SIG-M5 treated with dmso at 0.1 percent for 504 hours (cell line): ENCODE measurements around the gene OR1K1.
A peak's percentile ranks its signal among the peaks of the same experiment; 100 is the strongest.
"Not testable (repeated sequence)": the region's sequence is repeated elsewhere in the genome, so short reads cannot be mapped to it uniquely, and the experiment has no call there.

ENCODE experiments used
- DNase-seq: peaks from one replicate; lab custom pipeline; 2025; ENCODE audit not compliant: unreplicated experiment; lab: John Stamatoyannopoulos, UW

The OR1K1 gene

DNA sequence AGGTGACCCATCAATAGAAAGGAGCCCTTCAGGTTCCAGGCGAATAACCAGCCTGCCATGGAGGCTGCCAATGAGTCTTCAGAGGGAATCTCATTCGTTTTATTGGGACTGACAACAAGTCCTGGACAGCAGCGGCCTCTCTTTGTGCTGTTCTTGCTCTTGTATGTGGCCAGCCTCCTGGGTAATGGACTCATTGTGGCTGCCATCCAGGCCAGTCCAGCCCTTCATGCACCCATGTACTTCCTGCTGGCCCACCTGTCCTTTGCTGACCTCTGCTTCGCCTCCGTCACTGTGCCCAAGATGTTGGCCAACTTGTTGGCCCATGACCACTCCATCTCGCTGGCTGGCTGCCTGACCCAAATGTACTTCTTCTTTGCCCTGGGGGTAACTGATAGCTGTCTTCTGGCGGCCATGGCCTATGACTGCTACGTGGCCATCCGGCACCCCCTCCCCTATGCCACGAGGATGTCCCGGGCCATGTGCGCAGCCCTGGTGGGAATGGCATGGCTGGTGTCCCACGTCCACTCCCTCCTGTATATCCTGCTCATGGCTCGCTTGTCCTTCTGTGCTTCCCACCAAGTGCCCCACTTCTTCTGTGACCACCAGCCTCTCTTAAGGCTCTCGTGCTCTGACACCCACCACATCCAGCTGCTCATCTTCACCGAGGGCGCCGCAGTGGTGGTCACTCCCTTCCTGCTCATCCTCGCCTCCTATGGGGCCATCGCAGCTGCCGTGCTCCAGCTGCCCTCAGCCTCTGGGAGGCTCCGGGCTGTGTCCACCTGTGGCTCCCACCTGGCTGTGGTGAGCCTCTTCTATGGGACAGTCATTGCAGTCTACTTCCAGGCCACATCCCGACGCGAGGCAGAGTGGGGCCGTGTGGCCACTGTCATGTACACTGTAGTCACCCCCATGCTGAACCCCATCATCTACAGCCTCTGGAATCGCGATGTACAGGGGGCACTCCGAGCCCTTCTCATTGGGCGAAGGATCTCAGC is at the start of gene OR1K1:
TSS of gene OR1K1 (plus strand) at position 58 of the 995 bp plus-strand sequence. CDS start at position 58, 0 bp downstream.
- DNase-seq = no peak

- no peak for DNase-seq
Measured at GRCh38 chr9:122754825-122755224, 45.1 kb upstream of the OR1K1 start.

DNA sequence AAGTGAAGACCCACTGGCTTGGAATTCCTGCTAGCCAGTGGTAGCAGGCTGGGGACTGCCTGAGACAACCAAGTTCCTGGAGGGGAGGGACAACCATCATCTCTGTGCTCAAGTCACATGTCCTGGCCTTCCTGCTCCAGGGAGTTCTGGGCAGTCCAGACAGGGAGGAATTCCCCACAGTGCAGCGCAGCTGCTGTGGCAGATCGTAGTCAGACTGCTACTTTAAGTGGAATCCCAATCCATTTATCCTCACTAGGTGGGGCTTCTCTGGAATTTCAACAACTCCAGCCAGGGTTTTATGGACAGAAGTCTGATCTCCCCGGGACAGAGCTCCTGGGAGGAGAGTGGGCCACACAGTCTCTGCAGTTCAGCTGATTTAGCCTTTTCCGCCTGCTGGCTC is 32.1 kb upstream of the OR1K1 start:
- DNase-seq = no peak

DNA sequence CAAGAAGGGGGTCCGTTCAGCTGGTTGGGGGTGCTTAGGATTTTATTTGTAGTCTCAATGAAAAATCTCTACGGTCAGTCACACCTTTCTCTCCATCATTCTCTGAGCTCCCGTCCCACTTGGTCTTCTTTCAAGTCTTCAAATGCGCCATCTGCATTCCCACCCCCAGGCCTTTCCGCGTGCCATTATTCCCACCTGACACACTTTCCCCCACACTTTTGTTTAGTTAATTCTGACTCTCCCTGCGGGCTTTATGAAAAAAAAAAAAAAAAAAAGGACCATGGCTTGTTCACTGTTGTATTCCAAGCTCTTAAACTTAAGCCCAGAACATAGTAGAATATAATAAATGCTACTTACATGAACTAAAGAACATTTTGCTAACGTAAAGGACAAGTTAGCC is 22.9 kb upstream of the OR1K1 start:
- DNase-seq = no peak

DNA sequence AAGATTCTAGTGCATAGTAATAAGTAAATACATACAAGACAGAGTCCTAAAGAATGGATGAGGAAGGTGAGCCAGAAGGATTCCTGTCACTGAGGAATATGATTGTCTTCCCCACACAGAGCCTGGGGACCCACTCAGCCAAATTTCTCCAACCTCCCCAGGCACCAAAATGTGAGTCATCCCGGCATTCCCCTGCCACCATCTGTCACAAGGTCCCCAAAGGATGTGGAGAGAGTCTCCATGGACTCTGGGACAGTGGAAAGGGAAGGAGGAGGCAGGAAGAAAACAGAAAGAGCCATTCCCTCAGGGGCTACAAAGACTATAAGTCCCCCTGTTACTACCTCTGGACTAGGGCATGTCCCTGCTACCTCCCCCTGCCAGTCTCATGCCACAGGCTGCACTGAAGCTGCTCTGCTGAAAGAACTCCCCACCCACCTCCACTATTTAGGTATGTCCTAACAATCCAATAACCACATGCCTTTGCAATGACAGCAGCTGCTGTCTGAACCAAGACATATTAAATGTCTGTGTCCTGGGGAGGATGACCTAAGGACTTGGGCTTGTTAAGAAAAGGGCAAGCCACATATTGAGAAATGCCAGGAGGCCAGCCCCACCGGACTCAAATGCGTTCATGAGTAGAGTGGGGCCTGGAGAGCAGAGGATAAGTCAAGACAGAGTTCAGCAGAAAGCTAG is 21.8 kb upstream of the OR1K1 start:
- DNase-seq = peak; percentile 18

DNA sequence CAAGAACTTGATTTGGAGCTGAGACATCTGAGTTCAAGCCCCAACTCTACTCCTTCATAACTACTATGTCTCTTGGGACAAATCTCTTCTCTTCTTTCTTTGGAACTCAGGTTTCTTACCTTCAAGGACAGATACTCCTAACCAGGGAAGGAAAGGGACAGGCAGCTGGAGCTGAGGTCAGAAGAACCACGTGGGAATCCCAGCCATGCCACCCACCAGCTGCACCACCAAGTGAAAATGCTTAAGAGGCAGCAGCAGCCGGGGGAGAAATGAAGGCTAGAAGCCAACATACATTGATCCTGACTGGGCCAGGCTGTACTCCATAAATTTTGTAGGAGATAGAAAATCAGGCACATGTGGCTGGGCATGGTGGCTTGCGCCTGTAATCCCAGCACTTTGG is 20.7 kb upstream of the OR1K1 start:
- DNase-seq = no peak

- no peak for DNase-seq
Measured at GRCh38 chr9:122780026-122780425, 19.9 kb upstream of the OR1K1 start.

DNA sequence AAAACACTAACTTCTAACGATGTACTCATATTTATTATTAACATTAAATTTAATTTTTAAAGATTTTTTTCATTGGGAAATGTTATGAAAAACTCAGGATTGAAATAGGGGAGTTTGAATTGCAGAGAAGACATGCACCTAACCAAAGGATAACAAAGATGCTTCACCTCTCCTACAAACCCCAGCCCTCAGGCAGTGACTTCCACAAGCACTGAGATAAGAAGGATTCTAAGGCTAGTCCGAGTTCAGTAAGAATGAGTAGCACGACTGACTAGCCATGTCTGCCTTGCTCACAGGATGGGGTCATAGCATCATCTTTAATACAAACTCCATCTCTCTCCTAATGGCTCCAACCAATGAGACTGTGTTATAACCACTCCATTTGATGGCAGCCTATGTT is 18.3 kb upstream of the OR1K1 start:
- no peak for DNase-seq

DNA sequence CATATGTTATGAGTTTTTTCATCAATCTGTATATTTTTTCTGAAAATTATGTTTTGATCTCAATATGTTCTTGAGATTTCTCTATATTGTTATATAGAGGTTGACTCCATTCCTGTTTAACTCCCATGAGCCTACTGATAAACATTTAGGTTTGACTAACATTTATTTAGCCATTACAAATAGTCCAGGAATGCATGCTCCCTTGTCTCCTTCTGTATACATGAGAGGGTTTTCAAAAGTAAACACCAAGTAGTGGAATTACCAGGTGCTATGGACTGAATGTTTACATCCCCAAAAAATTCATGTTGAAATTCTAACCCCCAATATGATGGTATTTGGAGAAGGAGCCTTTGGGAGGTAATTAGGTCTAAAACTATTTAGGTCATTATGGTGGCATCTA is 14.7 kb upstream of the OR1K1 start:
- no peak for DNase-seq

GRCh38 chr9:122786338-122786737 is 13.6 kb upstream of the OR1K1 start:
- no peak for DNase-seq

DNA sequence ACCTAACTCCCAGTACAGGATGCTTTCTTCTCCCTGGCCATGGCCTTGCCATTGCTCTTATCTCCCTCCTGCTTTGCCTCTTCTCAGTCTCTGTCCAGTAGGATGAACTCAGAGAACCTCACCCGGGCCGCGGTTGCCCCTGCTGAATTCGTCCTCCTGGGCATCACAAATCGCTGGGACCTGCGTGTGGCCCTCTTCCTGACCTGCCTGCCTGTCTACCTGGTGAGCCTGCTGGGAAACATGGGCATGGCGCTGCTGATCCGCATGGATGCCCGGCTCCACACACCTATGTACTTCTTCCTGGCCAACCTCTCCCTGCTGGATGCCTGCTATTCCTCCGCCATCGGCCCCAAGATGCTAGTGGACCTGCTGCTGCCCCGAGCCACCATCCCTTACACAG is 11.1 kb upstream of the OR1K1 start, which contains the start of gene OR5C1:
TSS of gene OR5C1 (plus strand) at position 103 of the 400 bp plus-strand sequence. CDS start at position 103, 0 bp downstream.
- no peak for DNase-seq

- no peak for DNase-seq
Measured at GRCh38 chr9:122789256-122790046, 10.5 kb upstream of the OR1K1 start.

DNA sequence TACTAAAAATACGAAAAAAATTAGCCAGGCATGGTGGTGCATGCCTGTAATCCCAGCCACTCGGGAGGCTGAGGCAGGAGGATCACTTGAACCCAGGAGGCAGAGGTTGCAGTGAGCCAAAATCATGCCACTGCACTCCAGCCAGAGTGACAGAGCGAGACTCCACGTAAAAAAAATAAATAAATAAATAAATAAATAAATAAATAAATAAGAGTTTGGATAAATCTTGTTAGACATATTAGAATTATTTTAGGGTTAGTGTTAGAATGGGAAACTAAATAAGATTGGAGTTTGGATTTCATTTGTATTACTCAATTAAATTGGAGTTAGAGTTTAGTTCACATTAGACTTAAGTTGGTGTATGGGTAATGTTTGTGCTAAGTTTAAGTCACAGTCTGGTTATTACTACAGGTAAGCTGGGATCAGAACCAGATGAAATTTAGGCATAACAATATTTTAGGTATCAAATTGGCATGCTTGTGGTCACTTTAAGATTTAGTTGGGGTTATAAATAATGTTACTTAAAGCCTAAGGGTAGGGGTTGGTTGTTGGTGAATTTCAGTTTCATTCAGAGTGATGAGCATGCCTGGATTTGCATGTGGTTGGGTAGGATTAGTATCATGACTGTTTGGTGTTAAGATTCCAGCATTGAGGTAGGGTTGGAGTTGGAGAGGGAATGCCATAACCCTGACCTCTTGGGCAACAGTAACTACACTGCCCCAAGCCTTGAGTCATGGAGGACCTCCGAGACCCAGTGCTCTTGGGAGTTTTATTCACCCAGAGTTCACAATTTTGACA is 7.9 kb upstream of the OR1K1 start:
- DNase-seq = no peak

GRCh38 chr9:122797316-122798063 is 2.4 kb upstream of the OR1K1 start:
- DNase-seq = no peak

DNA sequence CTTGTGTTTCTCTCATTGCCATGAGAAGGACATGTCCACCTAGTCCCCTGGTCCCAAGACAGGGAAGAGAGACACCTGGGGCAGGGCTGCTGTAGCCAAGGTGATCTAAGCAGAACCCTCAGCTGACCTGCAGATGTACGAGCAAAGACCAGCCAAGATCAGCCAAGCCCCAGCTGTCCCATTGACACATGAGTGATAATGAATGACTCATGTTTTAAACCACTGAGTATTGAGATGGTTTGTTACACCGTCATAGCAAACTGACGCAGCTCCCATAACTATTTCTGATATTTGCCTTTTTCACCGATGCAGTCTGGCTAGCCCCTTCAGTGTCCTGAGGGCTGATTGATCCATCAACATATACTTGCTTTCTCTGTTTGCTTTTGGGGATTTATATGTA is 6.7 kb downstream of the OR1K1 start:
- DNase-seq = no peak

DNA sequence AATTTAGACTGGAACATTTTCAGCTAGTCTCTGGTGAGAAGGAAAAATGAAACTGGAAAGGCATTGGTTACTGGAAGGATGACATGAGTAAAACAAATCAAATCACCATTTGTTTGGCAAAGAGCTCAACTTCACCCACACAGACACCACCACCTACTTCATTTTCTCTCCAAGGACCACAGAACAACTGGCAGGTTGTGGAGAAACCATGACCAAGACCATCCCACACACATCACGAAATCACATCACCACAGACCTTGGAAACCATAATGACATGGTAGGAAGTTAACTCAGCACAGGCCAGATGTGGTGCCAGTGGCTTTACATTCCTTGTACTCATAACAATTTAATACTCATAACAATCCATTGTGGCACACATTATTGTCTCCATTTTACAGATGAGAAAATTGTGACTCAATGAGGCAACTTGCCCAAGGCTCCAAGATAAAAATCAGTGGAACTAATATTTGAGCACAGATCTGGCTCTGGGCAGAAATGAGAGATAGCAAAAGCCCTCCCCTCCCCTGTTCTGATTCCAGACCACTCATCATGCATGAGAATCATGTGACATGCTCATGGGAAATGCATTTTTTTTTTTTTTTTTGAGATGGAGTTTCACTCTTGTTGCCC is 7.5 kb downstream of the OR1K1 start:
- DNase-seq = no peak

DNA sequence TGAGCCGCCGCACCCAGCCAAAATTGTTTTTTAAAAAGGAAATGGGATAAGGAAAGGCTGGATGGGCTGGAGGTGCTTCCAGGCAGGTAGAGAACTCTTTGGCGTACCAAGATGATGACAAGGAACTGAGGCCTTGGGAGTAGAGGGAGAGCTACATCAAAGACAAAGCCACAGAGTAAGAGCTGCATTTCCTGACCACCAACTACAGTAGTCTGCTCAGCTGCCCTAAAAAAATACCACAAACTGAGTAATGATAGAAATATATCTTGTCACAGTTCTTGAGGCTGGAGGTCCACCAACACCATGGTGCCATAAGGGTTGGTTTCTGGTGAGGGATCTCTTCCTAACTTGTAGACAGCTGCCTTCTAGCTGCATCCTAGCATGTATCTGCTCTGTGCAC is 8.2 kb downstream of the OR1K1 start:
- no peak for DNase-seq

- not testable (repeated sequence) for DNase-seq
Measured at GRCh38 chr9:122809261-122809660, 9.3 kb downstream of the OR1K1 start.

DNA sequence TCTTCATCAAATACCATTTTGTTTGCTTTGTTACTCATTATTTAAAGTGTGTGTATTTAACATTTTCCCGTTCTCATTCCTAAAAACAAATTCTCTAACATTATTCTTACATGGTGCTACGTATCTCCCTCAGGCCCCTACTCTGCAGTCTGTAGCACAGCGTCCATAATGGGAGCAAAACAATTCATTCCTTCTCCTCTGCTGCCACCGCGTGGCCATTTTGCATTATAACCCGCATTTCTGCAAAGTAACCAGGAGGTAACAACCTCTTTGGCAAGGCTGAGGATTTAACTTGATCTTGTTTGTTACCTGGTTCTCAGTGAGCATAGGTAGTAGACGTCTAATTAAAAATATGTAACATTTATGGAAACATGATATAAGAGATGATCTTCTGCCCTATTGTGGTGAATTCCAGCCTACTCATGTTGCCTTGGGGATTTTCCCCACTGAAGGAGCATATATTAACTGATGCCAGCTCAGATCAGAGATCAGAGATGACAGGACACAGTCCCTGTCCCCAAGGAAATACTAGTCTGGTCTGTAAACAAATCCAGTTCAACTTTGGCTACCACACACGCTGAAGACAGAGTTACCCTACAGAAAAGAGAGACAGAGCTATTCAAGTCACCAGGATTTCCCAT is 10.5 kb downstream of the OR1K1 start:
- DNase-seq = peak; percentile 72
